DOHH2 (cell line): Measurements from ENCODE around the gene CEACAM7.
"Not testable (repeated sequence)": the region's sequence is repeated elsewhere in the genome, so short reads cannot be mapped to it uniquely, and the experiment has no call there.

Experiments
- CTCF ChIP-seq: fragments of 200-600 bp; sonication (generic); IDR thresholded peaks from one replicate; pipeline ENCODE4 v1.5.1; 2014; ENCODE audit warnings: antibody characterized with exemption, mild to moderate bottlenecking, low read depth, low read length; ENCODE audit not compliant: poor library complexity, severe bottlenecking
- EZH2phosphoT487 ChIP-seq: fragments of 200-600 bp; sonication (generic); IDR thresholded peaks from 2 replicates; pipeline ENCODE4 v1.6.1; 2017; ENCODE audit warnings: borderline replicate concordance, mild to moderate bottlenecking, antibody characterized with exemption, low read length, moderate library complexity, mixed read lengths

- not testable (repeated sequence) for TF ChIP-seq CTCF, EZH2phosphoT487
These were observed 31.3 kb downstream of the CEACAM7 start for GRCh38 chr19:41656756-41657155.
